GM21619 (cell line): ENCODE data around the gene KLHL17.

Experiments
- ATAC-seq: cut with Tn5 transposase; IDR thresholded peaks from one replicate; pipeline ENCODE4 v1.9.1; 2021; ENCODE audit not compliant: unreplicated experiment

Gene KLHL17

DNA sequence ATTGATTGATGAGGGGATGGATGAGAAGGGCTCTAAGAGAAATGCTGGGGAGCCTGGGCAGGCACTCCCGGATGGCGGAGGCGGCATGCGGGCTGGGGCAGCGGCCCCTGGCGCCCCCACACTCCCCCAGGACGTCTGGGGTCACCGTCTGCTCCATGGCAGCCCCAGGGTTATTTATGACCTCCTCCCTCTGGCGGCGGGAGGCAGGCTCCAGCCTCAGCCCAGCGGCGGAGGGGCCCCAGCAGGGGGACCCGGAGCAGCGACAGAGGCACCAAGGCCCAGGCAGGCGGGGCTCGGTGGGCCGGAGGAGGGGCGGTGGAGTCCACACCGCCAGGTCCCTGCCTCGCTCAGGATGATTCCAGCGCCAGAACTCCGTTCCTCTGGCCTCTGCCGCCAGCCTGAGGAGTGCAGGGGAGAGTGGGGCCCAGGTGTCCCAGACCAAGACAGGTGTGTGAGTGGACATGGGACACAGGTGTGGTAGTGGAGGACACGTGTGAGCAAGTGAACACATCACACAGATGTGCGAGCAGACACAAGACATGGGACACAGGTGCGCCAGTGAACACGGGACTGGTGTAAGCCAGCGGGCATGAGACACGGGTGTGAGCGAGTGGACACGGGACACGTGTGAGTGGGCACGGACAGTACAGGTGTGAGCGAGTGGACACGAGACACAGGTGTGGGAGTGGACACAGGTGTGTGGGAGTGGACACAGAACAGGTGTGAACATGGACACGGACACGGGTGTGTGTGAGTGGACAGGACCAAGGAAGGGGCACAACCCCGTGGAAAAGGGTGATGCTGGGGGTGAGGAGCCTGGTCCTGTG is 39.2 kb upstream of the KLHL17 start:
- no peak for ATAC-seq

- no peak for ATAC-seq
Measured at GRCh38 chr1:923131-923990, 37.0 kb upstream of the KLHL17 start, which contains the start of gene SAMD11. TSS of gene SAMD11 (plus strand) at chr1:923923. CDS start at chr1:924432, 509 bp downstream.

DNA sequence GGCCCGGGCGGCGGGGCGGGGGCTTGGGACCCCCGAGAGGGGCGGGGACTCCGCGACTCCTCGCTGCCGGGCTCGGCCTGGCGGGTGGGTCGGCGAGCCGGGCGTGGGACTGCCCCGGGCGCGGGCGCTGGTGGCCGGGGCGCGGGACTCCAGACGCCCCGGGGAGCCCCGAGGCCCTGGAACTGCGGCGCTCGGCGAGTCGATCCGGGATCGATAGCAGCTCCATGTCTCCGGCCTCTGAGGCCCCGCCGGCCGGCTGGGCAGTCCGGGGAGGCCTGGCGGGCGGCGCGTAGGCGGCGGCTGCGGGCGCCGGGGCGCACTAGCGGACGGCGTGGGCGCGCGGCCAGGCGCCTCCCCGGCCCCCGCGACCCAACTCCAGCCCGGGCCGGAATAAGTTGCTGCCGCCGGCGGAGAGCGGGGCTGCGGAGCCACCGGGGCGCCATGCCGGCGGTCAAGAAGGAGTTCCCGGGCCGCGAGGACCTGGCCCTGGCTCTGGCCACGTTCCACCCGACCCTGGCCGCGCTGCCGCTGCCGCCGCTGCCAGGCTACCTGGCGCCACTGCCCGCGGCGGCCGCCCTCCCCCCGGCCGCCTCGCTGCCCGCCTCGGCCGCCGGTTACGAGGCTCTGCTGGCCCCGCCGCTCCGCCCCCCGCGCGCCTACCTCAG is 36.3 kb upstream of the KLHL17 start:
- ATAC-seq: no peak

DNA sequence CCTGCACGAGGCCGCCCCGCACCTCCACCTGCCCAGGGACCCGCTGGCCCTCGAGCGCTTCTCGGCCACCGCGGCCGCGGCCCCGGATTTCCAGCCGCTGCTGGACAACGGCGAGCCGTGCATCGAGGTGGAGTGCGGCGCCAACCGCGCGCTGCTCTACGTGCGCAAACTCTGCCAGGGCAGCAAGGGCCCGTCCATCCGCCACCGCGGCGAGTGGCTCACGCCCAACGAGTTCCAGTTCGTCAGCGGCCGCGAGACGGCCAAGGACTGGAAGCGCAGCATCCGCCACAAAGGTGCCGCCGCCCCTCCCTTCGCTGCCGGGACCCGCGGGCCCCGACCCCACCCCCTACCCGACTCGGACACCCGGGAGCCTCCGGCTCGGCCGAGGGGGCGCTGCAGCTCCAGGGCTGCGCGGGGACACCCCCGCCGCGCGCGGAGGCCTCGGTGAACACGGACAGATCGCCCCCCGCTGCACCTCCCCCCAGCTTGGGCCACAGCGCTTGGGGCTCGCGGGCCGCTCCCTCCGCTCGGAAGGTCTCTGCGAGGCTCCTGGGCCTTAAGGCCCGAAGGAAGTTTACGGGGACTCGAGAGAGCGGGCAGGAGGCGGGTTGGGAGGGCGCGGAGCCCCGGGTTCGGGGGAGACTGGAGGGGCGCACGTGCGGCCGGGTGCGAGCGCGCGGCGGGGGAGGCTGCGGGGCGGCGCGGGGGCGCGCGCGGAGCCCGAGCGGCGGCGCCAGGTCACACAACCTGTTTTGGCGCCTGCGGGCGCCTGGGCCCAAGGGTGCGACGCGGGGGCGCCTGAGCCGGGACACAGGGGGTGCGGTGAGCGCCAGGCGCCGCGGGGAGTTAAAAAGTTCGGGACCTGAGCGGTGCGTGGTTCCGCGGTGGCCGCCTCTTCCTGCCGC is 35.5 kb upstream of the KLHL17 start:
- no peak for ATAC-seq

DNA sequence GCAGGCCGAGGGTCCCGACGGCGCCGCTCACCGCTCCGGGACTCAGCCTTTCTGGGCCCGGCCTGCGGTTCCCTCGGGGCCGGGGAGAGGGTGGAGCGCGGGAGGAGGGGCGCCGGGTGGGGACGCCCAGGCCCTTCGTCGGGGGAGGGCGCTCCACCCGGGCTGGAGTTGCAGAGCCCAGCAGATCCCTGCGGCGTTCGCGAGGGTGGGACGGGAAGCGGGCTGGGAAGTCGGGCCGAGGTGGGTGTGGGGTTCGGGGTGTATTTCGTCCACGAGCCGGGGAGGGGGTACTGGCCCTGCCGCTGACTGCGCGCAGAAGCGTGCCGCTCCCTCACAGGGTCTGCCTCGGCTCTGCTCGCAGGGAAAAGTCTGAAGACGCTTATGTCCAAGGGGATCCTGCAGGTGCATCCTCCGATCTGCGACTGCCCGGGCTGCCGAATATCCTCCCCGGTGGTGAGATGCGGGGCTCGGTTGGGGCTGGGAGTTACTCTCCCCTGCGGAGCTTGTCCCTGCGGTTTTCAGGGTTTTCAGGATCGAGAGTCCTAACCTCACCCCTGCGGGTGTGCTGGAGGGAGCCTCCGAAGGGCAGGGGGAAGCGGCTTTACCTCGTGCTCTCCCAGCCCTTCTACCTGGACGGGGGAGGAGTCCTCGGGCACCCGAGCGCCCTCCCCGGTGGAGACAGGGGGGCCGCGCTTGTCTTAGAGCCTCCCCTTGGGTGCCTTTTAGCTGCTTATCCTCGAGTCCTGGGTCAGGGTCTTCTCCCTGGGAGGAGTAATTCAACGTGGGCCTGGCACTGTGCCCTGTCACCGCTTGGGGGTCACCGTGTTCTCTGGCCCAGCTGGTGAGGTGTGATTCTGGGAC is 34.6 kb upstream of the KLHL17 start:
- no peak for ATAC-seq

GRCh38 chr1:927234-927633 is 33.1 kb upstream of the KLHL17 start:
- no peak for ATAC-seq

DNA sequence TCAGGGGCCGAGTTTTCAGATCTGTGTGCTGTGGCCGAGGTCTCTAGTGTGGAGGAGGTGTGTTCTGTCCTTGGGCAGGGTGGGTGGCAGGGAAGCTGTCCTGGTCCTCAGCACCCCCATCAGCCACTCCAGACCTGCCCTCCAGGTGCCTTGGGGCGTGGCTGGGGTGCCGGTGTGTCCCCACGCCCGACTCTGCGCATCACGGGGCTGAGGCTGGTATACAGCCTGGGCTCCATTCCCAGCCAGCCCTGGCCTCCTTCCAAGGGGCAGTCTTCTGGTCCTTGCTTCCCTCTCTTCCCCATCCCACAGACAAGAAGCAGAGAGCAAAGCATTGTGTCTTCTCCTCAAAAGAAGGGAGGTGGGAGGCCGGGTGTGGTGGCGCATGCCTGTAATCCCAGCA is 32.6 kb upstream of the KLHL17 start:
- no peak for ATAC-seq

DNA sequence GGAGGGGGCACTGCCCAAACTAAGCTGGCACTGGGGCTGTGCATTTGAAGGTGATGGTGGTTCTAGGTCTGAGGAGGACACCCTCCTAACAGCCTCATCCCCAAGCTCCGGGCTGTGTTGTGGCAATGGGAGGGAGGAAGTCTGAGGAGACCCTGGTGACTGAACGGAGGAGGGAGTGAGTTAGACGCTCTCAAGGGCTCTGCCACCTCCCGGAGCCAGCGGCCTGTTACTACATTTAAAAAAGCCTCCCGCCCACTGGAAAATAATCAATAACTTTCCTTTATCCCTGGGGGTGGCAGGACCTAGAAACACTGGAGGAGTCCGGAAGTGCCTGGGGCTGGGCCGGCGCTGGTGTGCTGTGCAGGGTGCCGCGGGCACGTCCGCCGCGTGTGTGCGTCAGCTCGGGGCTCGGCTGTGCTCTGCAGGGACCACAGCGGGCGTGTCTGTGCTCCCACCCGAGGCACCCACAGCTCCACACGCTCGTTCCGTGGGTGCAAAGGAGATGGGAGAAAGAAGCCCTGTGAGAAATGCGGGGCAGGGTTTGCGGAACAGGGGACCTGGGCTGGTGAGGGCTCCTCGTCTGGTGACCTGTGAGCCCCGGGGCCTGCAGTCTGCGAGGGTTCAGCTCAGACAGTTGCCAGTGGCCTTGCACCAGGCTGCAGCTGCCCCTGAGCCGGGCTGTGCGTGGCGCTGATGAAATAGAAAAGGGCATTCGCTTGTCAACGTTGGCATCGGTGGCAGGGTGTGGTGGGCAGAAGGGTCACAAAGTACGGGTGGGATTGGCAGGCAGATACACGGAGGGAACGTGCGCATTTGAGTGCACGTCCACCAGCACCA is 31.3 kb upstream of the KLHL17 start:
- no peak for ATAC-seq

DNA sequence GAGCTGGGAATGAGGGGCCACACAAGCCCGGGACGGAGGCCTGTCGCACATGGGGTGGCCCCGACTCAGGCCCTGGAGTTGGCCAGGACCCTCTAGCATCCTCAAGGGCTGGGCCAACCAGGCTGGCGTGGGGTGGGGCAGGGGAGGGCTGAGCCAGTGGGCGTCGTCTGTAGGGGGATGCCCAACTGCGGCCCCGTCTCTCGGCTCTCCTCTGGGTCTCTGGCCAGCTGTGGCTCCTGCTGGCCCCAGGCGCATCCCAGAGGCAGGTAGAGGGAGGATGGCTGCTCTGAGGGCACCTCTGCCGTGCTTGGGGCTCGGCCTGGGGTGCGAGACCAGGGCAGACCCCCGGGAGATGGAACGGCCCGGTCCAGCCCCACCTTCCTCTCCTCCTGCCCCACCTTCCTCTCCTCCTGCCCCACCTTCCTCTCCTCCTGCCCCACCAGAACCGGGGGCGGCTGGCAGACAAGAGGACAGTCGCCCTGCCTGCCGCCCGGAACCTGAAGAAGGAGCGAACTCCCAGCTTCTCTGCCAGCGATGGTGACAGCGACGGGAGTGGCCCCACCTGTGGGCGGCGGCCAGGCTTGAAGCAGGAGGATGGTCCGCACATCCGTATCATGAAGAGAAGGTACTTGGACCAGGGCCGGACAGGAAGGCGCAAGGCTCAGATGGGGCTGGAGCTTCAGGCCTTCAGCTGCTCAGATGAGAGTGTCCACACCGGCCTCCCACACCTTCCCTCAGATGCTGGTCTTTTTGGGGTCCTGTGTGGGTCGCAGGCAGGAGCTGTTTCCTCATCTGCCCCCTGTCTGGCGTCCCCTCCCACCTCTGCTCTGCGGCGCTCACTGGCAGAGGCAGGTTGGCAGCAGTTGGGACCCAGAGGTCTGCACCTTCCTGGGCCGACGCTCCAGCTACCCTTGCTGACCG is 30.4 kb upstream of the KLHL17 start:
- no peak for ATAC-seq

DNA sequence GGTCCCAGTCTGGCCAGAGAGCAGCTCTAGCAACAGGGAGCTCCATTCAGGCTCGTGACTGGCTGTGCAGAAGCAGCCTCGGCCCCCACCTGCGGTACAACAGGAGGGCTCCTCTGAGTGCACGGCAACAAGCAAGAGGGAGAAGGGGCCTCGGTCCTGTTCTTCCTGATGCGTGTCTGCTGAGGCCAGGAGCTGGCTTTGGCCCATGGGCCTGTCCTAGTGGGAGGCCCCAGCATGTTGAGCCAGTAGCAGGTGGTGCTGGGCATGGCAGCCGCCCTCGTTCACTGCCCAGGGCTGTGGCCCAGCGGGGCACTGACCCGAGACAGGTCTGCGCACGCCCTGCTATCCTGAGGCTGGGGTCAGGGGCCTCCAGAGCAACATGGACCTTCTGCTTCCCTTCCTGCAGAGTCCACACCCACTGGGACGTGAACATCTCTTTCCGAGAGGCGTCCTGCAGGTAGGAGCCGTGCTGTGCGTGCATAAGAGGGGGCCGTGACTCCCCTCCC is 29.7 kb upstream of the KLHL17 start:
- no peak for ATAC-seq

GRCh38 chr1:931380-932172 is 28.8 kb upstream of the KLHL17 start:
- no peak for ATAC-seq

DNA sequence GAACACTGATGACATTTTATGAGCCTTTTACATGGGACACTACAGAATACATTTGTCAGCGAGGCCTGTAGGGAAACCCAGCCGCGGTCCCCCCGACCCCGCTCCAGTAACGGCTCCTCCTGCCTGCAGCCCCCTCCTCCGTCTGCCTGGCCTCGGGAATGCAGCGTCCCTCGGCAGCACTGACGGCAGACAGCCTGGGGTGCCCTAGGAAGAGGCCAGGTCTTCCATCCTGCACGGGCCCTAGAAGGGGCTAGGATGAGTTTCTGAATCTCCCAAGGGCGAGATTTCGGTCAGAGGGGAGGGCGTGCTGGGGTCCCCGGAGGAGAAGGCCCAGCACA is 28.2 kb upstream of the KLHL17 start:
- ATAC-seq: no peak

DNA sequence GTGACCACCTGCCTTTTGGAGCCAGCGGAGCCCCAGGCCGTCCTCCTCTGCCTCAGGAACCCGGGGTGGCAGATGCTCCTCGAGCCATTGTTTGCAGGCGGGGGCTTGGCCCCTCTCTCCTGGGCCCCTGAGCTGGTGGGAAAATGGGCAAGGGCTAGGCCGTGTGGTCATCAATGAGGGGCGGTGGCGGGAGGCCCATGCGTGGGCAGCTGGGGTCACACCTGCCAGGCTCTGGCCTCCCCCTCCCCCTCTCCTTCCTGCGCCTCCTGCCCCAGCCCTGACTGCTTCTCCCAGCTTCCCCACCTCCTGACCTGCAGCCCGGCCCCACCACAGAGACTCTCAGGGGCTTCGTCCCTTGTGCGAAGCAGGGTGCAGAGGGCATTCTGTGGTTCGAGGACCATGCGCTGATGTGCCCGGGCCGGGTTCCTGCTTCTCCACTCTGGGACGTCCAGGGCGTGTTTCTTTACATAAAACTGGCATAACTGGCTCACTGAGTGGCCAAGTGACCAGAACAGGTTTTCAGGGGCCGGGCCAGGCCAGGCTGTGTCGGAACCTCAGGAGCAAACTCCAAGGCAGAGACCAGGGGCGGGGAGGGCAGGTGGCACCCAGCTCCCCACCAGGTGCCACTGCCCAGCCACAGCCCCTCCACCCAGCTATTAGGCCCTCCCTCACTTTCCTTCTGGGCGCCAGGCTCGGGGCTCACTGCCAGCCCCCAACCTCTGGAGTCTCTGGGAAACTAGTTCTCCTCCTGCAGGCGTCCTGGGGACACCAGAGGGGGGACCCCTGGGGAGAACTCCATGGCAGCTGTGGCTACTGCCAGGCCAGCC is 27.4 kb upstream of the KLHL17 start:
- no peak for ATAC-seq

DNA sequence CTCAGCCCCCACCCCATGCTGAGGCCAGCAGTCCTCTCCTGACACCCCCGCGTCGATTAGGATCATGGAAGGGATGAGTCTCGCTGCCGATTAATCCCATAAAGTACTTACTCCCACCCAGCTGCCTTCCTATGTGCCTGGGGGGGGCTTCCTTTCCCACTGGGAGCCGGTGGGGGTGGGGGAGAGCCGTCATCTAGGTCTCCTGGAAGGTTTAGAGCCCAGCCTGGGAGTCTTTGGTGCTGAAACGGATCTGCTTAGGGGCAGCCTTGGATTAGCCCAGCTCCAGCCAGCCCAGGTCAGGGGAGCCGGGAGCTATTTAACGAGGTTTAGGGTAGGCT is 26.8 kb upstream of the KLHL17 start:
- no peak for ATAC-seq

GRCh38 chr1:934991-935750 is 25.2 kb upstream of the KLHL17 start:
- no peak for ATAC-seq
